NCI-H526 treated with DMSO at 0.1 percent for 48 hours (cell line): ENCODE data around the gene CYP1B1.
"Not testable (repeated sequence)": the region's sequence is repeated elsewhere in the genome, so short reads cannot be mapped to it uniquely, and the experiment has no call there.

Experiments used
- DNase-seq: peaks from one replicate; lab custom pipeline; 2025; lab: John Stamatoyannopoulos, UW

Gene CYP1B1

DNA sequence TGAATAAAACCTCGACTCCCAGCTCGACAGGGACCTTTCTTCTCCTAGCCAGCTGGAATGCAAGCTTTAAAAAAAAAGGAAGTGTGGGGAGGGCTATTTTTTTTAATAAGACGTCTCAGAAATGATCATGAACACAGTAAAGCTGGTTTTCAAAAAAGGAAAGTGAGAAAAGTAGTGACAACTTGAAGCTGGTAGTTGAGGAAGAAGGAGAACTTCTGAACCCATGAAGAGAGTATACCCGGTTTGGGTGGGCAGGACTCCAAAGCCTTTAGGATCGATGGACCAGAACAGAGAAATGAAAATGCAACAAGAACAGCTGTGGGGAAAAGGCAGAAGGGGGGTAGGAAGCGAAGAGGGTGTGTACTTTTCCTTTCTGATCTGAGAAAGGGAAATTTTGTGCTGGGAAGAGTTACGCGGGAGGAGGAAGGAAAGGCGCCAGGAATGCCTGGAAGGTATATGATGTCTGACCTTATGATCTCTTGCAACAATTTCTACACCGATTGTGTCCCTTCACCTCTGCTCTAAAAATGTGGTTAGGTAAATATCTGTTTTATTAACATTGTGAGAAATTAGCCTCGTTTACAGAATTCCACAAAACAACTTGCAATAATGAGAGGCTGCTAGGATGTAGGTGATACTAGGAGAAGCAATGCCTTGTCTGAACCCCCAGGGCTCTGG is 22.6 kb upstream of the CYP1B1 start:
- DNase-seq, result no peak

GRCh38 chr2:38097988-38098385 is 22.0 kb upstream of the CYP1B1 start:
- no peak for DNase-seq

GRCh38 chr2:38097258-38097987 is 21.5 kb upstream of the CYP1B1 start:
- no peak for DNase-seq

DNA sequence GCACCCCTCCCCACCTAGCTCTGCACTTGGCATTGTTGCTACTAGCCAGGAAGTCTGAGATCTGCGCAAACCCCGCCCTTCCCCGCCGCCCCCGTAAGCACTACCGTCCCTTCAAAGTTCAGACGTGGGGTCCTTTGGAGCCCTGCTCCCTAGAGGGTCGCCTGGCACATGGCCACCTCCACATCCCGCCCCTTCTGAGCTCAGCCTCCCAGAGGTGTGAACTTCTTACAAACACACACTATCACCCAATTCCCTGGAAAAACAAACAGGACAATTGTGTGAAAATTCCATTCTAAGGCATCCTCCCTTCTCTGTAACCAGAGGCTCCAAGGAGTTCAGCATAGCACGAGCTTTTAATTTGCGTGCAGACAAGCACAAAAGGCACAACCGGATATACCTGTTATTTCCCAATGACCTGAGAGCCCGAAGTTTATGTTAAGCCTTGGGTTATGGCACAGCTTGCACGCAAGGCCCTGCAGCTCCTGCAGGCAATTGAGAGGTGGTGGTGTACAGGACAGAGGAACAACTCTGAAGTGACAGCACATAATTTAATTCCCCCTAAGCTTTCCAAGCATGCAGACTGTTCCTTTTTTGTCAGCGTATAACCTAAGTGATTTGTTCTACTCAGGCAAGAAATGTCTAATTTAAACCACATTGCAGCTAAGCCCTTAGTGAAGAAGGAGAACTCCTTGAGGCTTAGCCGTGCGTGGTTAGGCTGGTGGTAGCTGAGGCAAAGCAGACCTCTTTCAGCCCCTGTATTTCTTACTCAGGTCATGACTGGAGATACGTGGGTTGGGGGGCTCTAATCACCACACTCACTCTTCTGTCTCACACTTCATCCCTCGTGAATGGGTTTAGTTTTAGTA is 20.3 kb upstream of the CYP1B1 start:
- no peak for DNase-seq

GRCh38 chr2:38095079-38095995 is 19.4 kb upstream of the CYP1B1 start:
- DNase-seq, result no peak

- no peak for DNase-seq
These were observed 17.7 kb upstream of the CYP1B1 start for GRCh38 chr2:38093527-38094165.

DNA sequence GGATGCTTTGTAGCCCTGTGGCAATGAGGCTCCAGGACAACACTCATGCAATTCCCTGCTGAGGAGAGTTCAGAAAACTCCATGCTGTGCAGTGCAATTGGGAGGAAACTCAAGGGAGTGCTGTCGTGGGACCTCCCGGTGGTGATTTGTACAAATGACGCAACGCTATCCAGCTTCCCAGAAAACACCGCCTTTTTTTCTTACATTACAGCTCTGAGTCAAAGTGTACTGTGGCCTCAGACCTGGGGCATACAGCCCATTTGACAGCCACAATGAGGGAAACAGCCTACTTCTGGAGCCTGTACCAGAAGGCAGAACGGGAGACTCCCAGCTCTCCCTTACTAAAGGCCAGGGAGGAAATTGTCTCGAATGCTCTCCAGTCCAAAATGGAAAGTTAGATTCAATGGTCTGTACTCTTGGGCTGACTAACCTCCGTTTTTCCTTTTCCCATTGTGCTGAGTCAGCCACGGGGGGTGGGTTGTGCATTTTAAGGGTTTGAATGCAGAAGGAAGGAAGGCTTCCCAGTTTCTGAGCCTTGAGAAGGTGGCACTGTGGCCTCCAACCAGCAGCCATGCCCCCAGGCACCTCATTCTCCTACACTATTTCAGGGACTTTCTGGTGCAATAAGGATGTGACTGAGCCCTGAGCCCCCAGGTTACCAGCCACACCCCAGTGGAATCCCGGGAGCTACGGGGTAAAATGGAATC is 16.4 kb upstream of the CYP1B1 start:
- no peak for DNase-seq

DNA sequence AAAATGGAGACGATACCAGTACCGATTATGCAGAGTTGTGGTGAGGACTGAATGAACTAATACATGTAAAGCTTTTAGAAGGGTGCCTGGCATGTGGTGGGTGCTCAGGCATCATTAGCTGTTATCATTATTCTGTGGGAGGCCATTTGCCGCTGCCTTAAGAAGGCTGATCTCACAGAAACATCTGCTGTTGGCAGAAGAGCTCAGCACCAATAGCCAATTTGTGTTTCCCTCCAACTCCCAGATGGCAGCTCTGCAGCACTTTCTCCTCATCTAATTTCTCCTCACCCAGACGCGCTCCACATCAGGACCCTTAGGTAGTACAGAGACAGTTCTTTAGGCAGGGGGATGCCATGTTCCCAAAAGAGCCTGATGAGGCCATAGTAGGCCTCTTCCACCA is 15.8 kb upstream of the CYP1B1 start:
- no peak for DNase-seq

- DNase-seq, result no peak
These were observed 15.0 kb upstream of the CYP1B1 start for GRCh38 chr2:38090928-38091327.

GRCh38 chr2:38090212-38090611 is 14.3 kb upstream of the CYP1B1 start:
- DNase-seq, result not testable (repeated sequence)

DNA sequence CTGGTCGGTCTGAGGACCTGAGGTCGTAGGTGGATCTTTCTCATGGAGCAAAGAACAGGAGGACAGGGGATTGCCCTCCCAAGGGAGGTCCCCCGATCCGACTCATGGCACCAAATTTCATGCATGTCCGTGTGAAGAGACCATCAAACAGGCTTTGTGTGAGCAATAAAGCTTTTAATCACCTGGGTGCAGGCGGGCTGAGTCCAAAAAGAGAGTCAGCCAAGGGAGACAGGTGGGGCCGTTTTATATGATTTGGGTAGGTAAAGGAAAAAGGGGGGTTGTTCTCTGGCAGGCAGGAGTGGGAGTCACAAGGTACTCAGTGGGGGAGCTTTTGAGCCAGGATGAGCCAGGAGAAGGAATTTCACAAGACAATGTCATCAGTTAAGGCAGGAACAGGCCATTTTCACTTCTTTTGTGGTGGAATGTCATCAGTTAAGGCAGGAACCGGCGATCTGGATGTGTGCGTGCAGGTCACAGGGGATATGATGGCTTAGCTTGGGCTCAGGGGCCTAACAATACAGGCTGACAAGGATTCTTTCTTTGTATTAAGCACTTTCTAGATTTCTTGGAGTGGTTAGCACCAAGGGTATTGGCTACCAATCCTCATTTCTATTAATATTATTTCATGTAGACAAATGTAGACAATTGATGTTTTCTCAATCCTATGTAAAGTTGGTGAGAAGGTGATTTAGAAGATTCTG is 10.2 kb upstream of the CYP1B1 start:
- DNase-seq, result not testable (repeated sequence)

DNA sequence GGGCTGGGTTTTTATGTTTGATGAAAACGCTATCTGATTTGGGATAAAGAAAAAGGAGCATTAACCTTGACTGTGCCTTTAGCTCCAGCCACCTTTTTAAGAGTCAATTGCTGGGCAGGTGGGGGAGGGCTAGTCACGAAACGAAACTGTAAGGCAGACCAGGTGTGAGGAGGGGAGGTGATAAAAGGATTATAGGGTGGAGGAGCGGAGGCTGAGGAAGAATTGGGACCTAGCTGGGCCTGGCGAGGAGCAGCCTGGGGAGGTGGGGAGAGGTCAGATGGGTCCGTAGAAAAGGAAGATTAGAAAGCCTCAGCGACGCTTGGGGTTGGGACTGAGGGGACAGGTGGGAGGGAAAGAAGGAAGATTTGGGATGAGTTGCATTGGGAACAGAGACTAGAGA is 8.6 kb upstream of the CYP1B1 start:
- not testable (repeated sequence) for DNase-seq

- not testable (repeated sequence) for DNase-seq
These were observed 6.8 kb upstream of the CYP1B1 start for GRCh38 chr2:38082727-38083126.

DNA sequence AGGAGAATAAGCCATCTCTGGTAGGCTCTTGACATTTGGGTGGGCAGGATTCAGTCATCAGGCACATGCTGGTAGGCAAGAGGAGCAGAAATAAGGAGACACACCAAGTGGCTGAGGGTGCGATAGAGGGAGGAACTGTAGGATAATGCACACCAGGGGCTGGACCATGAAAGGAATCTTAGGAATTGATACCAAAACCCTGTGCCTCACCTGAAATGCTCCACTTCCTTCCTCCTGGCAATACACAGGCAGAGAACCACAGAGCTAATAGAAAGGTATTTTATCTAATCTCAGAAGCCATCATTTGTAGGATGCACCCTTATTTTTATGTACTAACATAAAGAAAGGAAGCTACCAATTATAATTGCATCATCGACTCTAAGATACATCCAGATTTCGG is 4.4 kb upstream of the CYP1B1 start:
- no peak for DNase-seq

DNA sequence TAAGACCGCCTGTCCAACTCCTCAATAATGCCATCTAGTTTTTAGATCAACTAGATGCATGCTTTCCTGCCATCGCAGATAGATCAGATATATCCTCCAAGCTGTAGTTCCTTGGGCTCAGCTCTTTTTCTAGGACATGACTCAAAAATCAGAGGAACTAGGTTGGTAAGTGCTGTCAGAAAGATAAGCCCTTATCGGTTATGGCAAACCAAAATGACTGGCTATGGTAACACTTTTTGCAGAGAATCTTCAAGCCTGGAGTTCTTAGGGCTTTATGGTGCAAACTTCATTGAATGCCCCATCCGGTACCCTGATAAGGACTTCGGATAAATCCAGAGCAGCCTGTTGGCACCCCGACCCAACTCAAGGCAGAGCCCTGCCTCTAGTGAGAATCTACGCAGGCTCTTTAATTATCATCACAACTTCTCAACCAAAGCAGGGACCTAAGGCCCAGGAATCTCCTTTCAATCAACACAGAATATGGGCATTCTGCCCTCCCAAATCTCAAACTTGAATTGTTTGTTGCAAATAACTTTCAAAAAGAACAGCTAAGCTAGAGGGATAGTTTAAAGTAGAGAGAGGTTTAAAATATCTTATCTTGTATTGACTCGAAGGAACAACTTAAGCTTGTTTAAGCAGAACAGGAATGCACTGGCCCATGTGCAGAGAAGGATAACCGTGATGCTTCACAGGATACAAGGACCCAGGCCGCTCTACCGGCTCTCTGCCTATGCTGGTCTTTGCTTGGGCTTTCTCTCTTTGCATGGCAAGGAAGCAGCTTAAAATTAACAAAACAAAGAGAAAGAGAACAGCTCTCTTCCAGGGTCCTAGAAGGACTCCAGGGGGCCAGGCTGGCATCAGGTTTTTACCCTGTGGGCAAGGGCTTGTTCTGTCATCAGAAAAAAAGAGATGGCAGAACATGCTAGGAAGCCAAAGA is 3.4 kb upstream of the CYP1B1 start:
- no peak for DNase-seq

DNA sequence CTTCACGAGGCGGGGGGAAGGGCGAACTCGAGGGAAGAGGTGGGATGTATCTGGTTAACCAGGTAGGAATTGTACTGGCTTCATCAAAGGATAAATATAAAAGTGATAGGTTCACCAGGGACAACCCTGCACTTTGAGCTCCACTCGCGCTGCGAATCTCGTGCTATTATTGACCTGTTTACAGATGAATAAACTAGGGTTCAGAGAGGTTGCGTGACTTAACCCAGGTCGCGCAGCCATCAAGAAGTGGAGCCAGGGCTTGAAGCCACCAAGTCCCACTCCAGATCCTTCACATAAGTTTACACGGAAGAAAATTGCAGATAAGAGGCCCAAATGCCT is 1.4 kb upstream of the CYP1B1 start:
- no peak for DNase-seq

DNA sequence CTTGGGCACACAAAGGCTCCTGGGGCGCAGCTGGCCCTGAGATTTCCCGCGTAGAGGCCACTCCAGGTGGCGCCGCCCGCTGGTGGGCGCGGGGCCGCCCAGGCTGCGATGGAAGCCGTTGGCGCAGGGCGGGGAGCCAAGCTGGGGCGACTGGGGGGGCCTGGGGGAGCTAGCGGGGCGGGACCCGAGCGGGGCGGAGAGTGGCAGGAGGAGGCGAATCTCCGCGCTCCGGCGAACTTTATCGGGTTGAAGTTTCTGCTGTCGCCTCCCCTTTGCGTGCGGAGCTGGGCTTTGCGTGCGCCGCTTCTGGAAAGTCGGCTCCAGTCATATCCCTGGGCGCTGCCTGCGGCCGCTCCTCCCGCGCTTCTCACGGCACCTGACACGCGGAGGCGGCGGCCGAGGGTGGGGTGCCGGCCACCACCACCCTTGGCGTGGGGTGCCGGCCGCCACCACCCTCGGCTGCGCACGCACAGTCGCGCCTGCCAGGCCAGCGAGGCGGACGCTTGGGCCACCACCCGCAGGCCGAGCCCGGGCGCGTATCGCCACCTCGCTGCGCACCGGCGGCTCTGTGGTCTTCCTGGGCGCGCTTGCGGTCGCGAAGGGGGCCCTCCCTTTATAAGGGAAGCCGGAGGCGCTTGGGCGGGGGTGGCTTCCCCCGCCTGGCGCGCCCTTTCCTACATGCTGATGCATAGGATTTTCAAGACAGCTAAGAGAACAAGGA is 919 bp upstream of the CYP1B1 start:
- peak; percentile 21 for DNase-seq

DNA sequence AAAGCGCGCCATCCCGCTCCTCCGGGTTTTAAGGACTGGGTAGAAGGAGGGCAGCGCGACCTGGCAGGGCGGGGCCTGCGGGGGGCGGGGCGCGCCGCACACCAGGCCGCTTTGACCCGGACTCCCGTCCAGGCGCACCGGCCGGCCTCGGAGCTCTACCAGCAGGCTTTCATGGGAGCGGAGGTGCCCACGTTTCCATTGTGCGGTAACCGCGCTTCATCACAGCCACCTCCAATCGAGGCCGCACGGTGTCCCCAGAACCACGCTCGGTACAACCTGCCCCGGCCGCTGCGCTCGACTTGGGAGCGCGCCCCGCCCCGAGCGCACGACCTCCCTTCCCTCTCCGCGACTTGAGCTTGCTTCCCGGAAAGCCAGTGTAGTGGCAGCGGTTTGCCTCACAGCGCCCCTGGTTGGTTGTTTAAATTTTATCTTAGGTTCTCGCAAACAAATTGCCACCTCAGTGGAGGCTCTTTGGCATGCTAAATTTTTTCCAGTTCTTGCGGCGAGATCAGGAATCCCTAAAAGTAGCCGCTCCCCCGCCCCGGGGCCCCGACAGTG is 280 bp upstream of the CYP1B1 start:
- DNase-seq, result peak; percentile 29
